Cardiac fibroblast (primary cell): ENCODE data around the gene PEPD.

ENCODE experiments used
- DNase-seq, 2 donors: peaks; one replicate each; pipeline versions ENCODE4 v3.0.0 to v3.0.0-alpha.2; 2010; ENCODE audit warnings: low read depth in 2 of 2
- H3K4me3 ChIP-seq, 2 donors: replicated peaks in 1 of 2; 1 replicate in 1 of 2; 2 replicates in 1 of 2; pipeline ENCODE4 v1.5.1; 2011; ENCODE audit warnings: low read depth in 2 of 2, low read length in 2 of 2, mild to moderate bottlenecking in 2 of 2, moderate library complexity in 1 of 2
- TF ChIP-seq, protein P1 (sequence below): IDR thresholded peaks from one replicate; pipeline ENCODE4 v1.5.1; 2011; ENCODE audit warnings: low read depth, mild to moderate bottlenecking, low read length, inconsistent platforms

The PEPD gene

DNA sequence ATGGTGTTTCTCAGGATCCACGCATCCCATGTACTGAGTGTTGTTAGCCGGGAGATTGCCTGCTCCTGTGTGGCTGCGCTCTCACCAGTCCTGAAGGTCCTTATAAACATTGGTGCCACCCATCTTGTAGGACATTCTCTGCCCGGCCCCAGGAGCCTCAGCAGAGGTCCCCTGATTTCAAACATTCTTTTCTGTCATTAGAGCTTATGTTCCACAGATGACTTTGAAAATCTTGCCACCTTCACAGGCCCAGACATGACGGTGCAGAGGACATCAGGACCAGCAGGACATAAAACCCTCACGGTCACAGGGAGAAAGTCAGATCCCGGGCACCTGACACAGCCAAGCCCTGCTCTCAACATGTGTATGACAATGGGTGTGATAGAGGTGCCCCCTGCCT lies 33.2 kb upstream of the PEPD start:
- DNase-seq: no peak
- TF ChIP-seq, protein P1, sequence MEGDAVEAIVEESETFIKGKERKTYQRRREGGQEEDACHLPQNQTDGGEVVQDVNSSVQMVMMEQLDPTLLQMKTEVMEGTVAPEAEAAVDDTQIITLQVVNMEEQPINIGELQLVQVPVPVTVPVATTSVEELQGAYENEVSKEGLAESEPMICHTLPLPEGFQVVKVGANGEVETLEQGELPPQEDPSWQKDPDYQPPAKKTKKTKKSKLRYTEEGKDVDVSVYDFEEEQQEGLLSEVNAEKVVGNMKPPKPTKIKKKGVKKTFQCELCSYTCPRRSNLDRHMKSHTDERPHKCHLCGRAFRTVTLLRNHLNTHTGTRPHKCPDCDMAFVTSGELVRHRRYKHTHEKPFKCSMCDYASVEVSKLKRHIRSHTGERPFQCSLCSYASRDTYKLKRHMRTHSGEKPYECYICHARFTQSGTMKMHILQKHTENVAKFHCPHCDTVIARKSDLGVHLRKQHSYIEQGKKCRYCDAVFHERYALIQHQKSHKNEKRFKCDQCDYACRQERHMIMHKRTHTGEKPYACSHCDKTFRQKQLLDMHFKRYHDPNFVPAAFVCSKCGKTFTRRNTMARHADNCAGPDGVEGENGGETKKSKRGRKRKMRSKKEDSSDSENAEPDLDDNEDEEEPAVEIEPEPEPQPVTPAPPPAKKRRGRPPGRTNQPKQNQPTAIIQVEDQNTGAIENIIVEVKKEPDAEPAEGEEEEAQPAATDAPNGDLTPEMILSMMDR: no peak
- no peak overlapping the region for H3K4me3 ChIP-seq

DNA sequence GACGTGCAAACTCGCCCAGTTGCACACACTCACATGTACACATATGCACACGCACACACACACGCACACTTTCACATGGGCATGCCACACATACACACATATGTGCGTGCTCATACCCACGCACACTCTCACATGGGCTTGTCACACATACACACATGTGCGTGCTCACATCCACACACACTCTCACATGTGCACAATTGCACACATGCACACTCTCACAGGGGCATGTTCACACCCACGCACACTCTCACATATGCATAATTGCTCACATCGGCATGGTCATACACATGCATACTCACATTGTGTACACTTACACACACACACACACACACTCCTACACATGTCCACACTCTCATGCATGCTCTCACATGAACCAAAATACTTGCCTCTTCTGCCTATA lies 32.8 kb upstream of the PEPD start:
- H3K4me3 ChIP-seq: no peak overlapping the region
- DNase-seq: no peak
- TF ChIP-seq, protein P1: no peak

DNA sequence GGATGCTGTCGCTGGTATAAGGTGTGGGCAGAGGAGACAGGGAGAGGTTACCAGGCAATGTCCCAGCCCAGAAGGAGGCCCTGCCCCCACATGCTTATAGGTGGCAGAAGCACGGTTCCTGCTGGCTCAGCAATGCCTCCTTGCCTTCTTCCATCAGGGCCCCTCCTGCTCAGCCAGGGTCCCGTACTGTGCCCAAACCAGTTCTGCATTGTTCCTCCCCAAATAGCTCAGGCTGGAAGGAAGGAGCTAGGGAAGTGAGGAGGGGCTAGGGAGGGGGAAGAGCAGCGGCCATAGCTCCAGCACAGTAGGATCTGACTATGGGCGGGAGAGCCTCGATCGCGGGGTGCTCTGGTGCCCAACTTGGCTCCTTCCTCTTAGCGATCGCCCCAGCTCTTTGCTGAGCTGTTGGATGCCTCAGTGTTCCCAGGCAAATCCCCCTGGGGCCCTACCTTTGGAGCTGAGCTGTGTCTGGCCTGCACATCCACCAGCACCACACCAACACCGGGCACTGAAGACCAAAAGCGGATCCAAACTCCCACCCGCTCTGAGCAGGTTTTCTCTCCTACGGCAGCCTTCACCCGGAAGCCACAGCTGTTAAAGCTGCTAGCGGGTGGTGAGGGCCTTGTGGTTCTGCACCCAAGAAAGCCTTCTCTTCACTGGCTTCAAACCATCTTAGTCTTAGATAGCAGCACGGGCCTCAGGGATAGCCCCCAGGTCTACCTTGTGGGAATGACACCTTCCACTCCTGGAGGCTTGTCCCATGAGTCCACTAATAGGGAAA lies 32.1 kb upstream of the PEPD start:
- TF ChIP-seq, protein P1: no peak
- no peak overlapping the region for H3K4me3 ChIP-seq
- DNase-seq: no peak

DNA sequence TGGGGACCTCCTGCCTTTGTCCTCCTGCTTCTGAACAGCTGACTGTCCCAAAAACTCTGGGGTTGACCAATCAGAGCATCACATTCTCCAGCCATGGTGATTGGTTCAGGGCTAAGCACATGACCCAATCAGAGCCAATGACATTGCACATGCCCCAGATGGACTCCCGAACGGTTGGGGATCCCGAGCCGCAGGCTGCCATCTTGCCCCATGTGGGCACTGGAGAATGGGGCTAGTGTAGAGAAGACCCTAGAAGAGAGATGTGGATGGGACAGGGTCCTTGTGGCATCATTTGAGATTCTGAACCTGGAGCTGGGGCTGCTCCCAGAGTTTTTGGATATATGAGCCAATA lies 31.3 kb upstream of the PEPD start:
- no peak for DNase-seq
- H3K4me3 ChIP-seq: no peak overlapping the region
- TF ChIP-seq, protein P1: no peak

DNA sequence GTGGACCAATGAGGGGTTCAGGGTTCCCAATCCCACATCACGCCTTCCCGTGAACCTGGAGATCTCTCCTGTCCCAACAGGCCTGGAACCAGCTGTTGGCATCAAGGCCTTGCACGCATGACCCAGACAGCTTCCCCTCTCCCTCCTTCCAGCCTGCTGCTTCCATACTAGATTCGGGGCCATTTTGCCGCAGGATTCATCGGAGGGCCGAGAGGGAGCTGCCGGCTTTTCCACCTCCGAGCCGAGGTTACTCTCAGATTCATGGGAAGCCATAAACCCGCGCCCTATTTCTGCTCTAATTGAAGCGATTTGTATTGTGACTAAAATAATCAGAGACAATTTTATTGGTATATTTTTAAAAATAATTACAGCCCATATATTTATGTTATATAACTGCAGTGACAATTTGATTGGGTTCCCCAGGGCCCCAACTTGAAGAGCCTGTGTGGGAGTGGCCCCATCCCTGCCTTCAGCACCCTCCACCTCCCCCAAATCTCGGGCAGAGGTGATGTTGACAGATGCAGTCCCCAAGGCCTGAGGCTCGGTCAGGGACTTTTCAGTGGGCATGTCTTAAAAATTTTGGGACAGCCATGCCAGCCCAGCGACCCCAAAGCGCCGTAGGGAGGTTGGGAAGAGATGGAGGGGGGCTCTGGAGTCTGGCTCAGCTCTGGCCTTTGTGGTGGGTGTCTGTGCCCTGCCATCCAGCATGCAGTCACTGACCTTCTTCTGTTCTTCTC lies 30.8 kb upstream of the PEPD start:
- no peak overlapping the region for H3K4me3 ChIP-seq
- TF ChIP-seq, protein P1: no peak
- no peak for DNase-seq

DNA sequence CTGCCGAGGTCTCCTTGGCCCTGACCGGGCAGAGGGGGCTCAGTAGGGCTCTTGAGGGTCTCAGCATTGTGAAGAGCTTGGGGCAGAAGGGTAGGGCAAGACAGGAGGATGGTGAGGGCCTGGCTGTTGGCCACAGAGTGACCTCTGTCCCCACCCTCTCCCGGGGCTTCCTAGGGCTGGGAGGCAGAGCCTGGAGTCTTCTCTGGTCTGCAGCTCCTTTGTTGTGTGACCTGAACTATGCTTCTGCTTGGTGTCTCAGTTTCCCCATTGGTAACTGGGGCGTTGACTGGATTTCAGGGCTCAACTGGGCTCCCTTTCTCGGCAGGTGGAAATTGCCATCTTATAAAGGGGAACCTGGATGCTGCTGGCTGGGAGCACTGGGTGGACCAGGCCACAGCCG lies 30.1 kb upstream of the PEPD start:
- DNase-seq: no peak
- no peak overlapping the region for H3K4me3 ChIP-seq
- TF ChIP-seq, protein P1: no peak
